ENCODE data around the gene SHISA8.

Gene SHISA8

GRCh38 chr22:41898645-41899044 is 16.2 kb downstream of the SHISA8 start:
- Histone ChIP-seq H3K79me2 (ENCODE audit: insufficient read depth, low read length) (no peaks in the 10 kb centered on the region), H3F3A (ENCODE audit: insufficient read depth, low read length) (no peaks in the 10 kb centered on the region), H3K9me2 (ENCODE audit: low read depth, low read length) (no peaks in the 10 kb centered on the region), H2AFZ (ENCODE audit: low read length) (no peak overlapping the region), H3K9me3 (ENCODE audit: low read length) (no peaks in the 10 kb centered on the region), H3K27me3 (ENCODE audit: insufficient read depth, low read length) (no peaks in the 10 kb centered on the region), H3K4me2 (ENCODE audit: low read length) (no peak overlapping the region), H3K4me1 (ENCODE audit: insufficient read depth, low read length, severe bottlenecking) (no peaks in the 10 kb centered on the region), H4K20me1 (ENCODE audit: insufficient read depth, low read length) (no peaks in the 10 kb centered on the region), H3K36me3 (ENCODE audit: insufficient read depth, low read length) (peaks cover 97% of the 10 kb centered on the region), H3K4me3 (ENCODE audit: low read depth, low read length, poor library complexity, severe bottlenecking) (no peak overlapping the region), H3K9ac (ENCODE audit: low read length) (no peak overlapping the region), H3K27ac (ENCODE audit: low read depth, low read length, poor library complexity, severe bottlenecking) (no peak overlapping the region)
- TF ChIP-seq CTCF (IDR thresholded peaks at IDR 0.05; ENCODE audit: low read length) (no peak), EZH2 (IDR thresholded peaks at IDR 0.05; ENCODE audit: borderline replicate concordance, low read length) (no peak)

- Histone ChIP-seq H3K4me1 (ENCODE audit: insufficient read depth, low read length, severe bottlenecking) (no peaks in the 10 kb centered on the region), H3K9me2 (ENCODE audit: low read depth, low read length) (no peaks in the 10 kb centered on the region), H4K20me1 (ENCODE audit: insufficient read depth, low read length) (no peaks in the 10 kb centered on the region), H3K9me3 (ENCODE audit: low read length) (no peaks in the 10 kb centered on the region), H3K4me3 (ENCODE audit: low read depth, low read length, poor library complexity, severe bottlenecking) (no peak overlapping the region), H3F3A (ENCODE audit: insufficient read depth, low read length) (no peaks in the 10 kb centered on the region), H3K9ac (ENCODE audit: low read length) (no peak overlapping the region), H3K4me2 (ENCODE audit: low read length) (no peak overlapping the region), H3K27me3 (ENCODE audit: insufficient read depth, low read length) (no peaks in the 10 kb centered on the region), H3K79me2 (ENCODE audit: insufficient read depth, low read length) (no peaks in the 10 kb centered on the region), H3K27ac (ENCODE audit: low read depth, low read length, poor library complexity, severe bottlenecking) (no peak overlapping the region), H2AFZ (ENCODE audit: low read length) (no peak overlapping the region), H3K36me3 (ENCODE audit: insufficient read depth, low read length) (peaks cover 94% of the 10 kb centered on the region)
- TF ChIP-seq EZH2 (IDR thresholded peaks at IDR 0.05; ENCODE audit: borderline replicate concordance, low read length) (no peak), CTCF (IDR thresholded peaks at IDR 0.05; ENCODE audit: low read length) (no peak)
Measured at GRCh38 chr22:41893591-41894375, 21.1 kb downstream of the SHISA8 start.

GRCh38 chr22:41892721-41893120 is 22.2 kb downstream of the SHISA8 start:
- no peaks in the 10 kb centered on the region for H4K20me1 ChIP-seq (ENCODE audit: insufficient read depth, low read length)
- peaks cover 94% of the 10 kb centered on the region for H3K36me3 ChIP-seq (ENCODE audit: insufficient read depth, low read length)
- H2AFZ ChIP-seq (ENCODE audit: low read length), result no peak overlapping the region

More at GRCh38 chr22:41892721-41893120, 22.2 kb downstream of the SHISA8 start:
- TF ChIP-seq EZH2 (IDR thresholded peaks at IDR 0.05; ENCODE audit: borderline replicate concordance, low read length), result no peak
- TF ChIP-seq CTCF (IDR thresholded peaks at IDR 0.05; ENCODE audit: low read length), result no peak
- Histone ChIP-seq H3K27me3 (ENCODE audit: insufficient read depth, low read length) (no peaks in the 10 kb centered on the region), H3F3A (ENCODE audit: insufficient read depth, low read length) (no peaks in the 10 kb centered on the region), H3K4me1 (ENCODE audit: insufficient read depth, low read length, severe bottlenecking) (peaks cover 6% of the 10 kb centered on the region), H3K4me2 (ENCODE audit: low read length) (no peak overlapping the region), H3K27ac (ENCODE audit: low read depth, low read length, poor library complexity, severe bottlenecking) (no peak overlapping the region), H3K4me3 (ENCODE audit: low read depth, low read length, poor library complexity, severe bottlenecking) (no peak overlapping the region), H3K9me3 (ENCODE audit: low read length) (no peaks in the 10 kb centered on the region), H3K79me2 (ENCODE audit: insufficient read depth, low read length) (no peaks in the 10 kb centered on the region), H3K9ac (ENCODE audit: low read length) (no peak overlapping the region), H3K9me2 (ENCODE audit: low read depth, low read length) (no peaks in the 10 kb centered on the region)

Data from OCI-LY1 (cell line).